GM12872 (cell line): ENCODE data around the gene JMJD6.

Source experiments
- TF ChIP-seq, protein P1 (sequence below): IDR thresholded peaks from 3 replicates; pipeline ENCODE4 v1.5.1; 2011; ENCODE audit warnings: low read depth, mild to moderate bottlenecking, low read length, moderate library complexity; ENCODE audit not compliant: insufficient read depth

JMJD6 gene

DNA sequence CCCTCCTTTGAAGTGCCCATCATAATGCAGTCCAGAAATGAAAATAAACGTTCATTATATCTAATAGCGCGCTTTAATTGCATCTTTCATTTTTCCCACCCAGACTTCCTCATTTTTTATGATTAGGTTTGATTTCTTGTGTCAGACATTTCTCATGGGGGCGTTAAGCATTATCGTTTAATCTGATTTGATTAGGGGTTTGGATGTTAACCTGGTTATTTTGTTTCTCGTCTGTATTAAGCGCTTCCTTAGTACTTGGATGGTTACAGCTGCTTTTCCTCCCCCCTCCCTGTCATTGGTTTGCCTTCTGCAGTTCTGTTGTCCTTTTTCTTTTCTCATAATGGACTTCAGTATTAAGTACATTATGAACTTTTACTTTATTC is 12.1 kb upstream of the JMJD6 start:
- TF ChIP-seq, protein P1, sequence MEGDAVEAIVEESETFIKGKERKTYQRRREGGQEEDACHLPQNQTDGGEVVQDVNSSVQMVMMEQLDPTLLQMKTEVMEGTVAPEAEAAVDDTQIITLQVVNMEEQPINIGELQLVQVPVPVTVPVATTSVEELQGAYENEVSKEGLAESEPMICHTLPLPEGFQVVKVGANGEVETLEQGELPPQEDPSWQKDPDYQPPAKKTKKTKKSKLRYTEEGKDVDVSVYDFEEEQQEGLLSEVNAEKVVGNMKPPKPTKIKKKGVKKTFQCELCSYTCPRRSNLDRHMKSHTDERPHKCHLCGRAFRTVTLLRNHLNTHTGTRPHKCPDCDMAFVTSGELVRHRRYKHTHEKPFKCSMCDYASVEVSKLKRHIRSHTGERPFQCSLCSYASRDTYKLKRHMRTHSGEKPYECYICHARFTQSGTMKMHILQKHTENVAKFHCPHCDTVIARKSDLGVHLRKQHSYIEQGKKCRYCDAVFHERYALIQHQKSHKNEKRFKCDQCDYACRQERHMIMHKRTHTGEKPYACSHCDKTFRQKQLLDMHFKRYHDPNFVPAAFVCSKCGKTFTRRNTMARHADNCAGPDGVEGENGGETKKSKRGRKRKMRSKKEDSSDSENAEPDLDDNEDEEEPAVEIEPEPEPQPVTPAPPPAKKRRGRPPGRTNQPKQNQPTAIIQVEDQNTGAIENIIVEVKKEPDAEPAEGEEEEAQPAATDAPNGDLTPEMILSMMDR: no peak

DNA sequence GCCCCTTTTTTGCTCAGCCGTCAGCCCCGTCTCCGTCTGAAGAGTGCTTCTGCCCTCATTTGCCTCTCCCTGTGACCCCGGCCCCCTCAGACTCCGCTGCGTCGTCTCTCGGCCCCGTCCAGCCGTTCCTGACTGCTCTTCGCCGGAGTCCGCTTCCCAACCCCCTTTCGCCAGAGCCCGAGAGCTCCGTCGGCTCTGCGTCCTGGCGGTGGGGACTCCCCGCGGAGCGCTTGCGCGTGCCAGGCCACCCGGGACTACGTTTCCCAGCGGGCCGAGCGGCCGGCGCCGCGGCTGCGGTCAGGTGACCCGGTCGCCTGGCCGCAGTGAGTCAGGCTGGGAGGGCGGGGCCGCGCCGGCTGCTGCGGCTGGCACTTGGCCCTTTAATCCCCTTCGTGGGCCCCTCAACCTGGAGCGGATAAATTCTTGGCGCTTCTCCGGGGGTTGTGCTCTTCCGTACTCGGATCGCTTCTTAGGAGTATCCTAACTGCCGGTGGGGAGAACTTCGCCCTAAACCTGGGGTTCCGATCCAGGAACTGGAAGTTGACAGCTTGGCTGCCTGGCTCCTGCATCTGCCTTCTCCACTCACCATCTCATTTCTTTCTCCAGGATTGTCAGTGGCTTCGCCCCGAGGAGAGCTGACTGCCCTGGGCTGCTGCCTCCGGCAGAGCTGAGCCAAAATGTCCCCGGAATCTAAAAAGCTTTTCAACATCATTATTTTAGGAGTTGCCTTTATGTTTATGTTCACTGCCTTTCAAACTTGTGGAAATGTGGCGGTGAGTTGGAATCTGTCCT is 11.5 kb upstream of the JMJD6 start, which contains the start of gene MFSD11:
TSS of gene MFSD11 (plus strand) at position 444 of the 792 bp plus-strand sequence. CDS start at position 678, 234 bp downstream.
- TF ChIP-seq, protein P1: no peak

DNA sequence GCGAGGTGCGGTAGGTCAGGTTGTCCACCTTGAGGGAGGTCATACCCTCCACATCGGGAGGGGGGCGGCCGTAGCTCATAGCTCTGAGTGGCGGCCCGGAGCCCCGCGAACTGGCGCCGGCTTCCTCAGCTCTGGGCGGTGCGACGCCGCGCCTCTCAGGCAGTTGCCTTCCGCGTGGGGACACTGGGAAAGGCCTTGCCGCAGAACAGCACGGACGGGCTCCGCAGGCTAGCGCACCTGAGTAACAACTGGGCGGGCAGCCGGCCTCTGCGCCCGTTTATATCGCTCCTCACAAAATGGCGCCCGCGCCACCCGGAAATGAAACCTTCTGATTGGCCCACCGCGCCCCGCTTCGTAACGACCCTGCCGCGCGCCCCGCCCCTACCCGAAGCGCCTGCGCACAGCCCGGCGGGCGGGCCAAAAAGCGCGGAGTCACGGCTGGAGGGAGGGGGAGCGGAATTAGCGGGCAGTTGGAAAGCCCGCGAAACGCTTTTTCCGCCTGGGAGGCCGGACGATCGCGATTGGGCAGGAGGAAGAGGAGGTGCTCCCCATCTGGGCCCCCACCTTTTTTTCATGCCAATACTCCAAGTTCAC is 10.8 kb upstream of the JMJD6 start, which contains the start of gene SRSF2:
TSS of gene SRSF2 (minus strand) at position 250 of the 594 bp plus-strand sequence. CDS start at position 79, 171 bp downstream.
- TF ChIP-seq, protein P1: no peak

DNA sequence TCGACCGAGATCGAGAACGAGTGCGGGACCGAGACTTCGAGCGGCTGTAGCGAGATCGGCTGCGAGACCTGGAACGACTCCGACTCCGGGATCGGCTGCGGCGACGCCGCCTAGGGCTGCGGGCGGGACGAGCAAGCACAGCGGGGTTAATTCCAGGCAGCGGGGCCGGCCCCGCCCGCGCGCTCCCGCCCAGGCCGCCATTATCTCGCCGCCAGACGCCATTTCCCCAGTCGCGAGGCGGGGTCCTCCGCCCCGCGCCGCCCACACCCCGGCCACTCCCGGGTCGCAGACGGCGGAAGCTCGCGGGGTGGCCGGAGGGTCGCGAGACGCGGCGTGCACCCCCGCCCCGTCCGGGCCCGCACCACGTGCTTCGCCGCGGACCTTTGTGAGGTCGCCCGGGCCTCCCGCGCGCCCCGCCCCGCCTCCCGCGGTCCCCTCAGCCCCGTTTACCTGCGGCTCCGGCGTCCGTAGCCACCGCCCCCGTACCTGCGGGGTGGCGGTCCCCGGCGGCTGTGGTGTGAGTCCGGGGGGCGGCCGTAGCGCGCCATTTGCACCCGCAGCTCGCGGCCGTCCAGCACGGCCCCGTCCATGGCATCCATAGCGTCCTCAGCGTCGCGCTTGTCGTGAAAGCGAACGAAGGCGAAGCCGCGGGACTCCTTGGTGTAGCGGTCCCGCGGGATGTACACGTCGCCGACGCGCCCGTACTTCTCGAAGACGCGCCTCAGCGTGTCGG is 10.1 kb upstream of the JMJD6 start:
- TF ChIP-seq, protein P1: no peak

DNA sequence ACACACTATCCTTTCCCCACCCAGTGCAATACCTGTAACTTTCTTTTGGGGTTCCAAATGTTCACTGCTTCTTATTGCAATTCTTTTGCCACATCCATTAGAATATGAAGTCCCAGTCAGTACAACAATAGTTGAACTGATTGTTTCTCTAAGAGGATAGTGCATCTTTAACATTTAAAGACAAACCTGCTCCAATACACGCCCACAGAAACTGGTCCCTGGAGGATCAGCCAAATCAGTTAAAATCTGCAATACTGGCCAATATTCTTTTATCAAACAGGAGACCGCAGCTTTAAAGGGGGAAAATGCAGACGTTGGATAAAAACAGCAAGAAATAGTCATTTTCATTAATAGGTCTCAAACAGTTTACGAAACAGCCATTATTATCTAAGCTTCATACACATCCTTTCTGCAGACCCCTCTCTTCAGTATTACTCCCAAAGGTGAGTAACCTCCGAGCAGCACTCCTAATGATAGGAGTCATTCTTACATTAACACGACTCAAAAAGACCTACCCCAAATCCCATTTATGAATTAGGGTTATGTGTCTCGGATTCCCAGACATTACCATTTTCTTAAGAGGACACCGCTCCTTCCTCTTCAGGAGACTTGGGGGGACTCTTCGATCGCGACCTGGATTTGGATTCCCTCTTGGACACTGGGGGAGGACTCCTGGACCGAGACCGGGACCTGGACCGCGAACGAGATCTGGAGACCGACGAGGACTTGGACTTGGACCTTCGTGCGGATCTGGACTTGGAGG is 9.4 kb upstream of the JMJD6 start:
- TF ChIP-seq, protein P1: no peak

DNA sequence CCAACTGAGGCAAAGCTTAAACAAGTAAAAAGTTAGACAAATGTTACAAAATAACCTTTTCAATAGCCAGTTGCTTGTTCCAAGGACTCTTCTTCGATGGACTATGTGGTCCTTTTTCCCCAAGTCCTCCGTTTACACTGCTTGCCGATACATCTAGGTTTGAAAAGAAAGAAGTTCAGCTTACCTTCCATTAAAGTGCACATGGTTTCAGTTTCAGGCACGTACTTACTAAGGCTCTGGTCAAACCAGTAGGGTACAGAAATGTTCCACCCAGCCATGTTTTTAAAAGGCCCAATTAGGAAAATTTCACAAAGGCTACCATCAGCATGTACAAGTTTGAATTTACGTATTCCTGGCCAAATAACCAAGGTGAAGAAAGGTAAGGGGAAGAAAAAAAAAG is 8.6 kb upstream of the JMJD6 start:
- TF ChIP-seq, protein P1: no peak
